Measurements from ENCODE around the gene KSR2. TPM values are rescaled to one million over a fixed set of nuclear protein-coding genes. Genes with fewer than 3 reads are reported as not detected.

Gene KSR2
- total and polyA plus RNA-seq, 10 of the 15 experiments (the other 5 are each of a cell fraction or from before 2014, with no cell fraction given): under 0.01 to 1.5 (median 0.01) TPM; not detected in 3

GRCh38 chr12:117563007-117563406, 405.8 kb downstream of the KSR2 start:
- ChIA-PET SMC1A (ENCODE audit: uncharacterized antibody, unreplicated experiment) (no interaction called here), CTCF (no interaction called here), RAD21 (ENCODE audit: unreplicated experiment) (no interaction called here), POLR2A (no interaction called here)
- in situ Hi-C loops (cut with MboI) (no loop called here), intact Hi-C loops (cut with micrococcal nuclease; ENCODE audit: unreplicated experiment) (no loop called here)
- no peaks in the 10 kb centered on the region for H3K36me3 ChIP-seq (ENCODE audit: control insufficient read depth in 2 of 2, insufficient read depth in 2 of 2, low read length in 1 of 2)
- H3K4me3 ChIP-seq: no peak overlapping the region
- no TSS peak for BruUV-seq (replicated peaks)
- no peaks in the 10 kb centered on the region for H4K20me1 ChIP-seq (ENCODE audit: control insufficient read depth, insufficient read depth)
- no peak overlapping the region for H3K9ac ChIP-seq (ENCODE audit: control insufficient read depth, insufficient read depth, low read length)
- TF ChIP-seq CREB1 (IDR thresholded peaks at IDR 0.05; ENCODE audit: low read depth) (no peak), TCF7 (IDR thresholded peaks at IDR 0.05; ENCODE audit: borderline replicate concordance) (no peak), PML (IDR thresholded peaks at IDR 0.05; ENCODE audit: low read length) (no peak)
- ATAC-seq (no peak), DNase-seq (ENCODE audit: low read depth, low spot score) (no peak), FAIRE-seq (no peak)
- 15% methylated on average over 5 of the region's 5 CpGs for WGBS (ENCODE audit: insufficient coverage, insufficient replicate concordance, low lambda C conversion rate, missing lambda C conversion rate)
- no peak overlapping the region for H3K4me2 ChIP-seq (ENCODE audit: control insufficient read depth, insufficient read depth)
- no peaks in the 10 kb centered on the region; a peak in 1 of 4 replicates for H3K27me3 ChIP-seq (replicated peaks in 1 of 2; ENCODE audit: control insufficient read depth in 2 of 2, insufficient read depth in 2 of 2, low read length in 1 of 2)
- H3K79me2 ChIP-seq (ENCODE audit: control insufficient read depth, insufficient read depth, low read length): no peaks in the 10 kb centered on the region
- H3K4me1 ChIP-seq (ENCODE audit: control insufficient read depth, insufficient read depth, low read length): peaks cover 2% of the 10 kb centered on the region; the same call in 1 of the 2 replicates
- no peak overlapping the region for H3K27ac ChIP-seq (ENCODE audit: control insufficient read depth, insufficient read depth)
- no peaks in the 10 kb centered on the region for H3K9me3 ChIP-seq (replicated peaks; ENCODE audit: control insufficient read depth, insufficient read depth, low read length)
- no peak overlapping the region for H2AFZ ChIP-seq (ENCODE audit: control insufficient read depth, low read depth, low read length)

GRCh38 chr12:117561990-117562389, 406.8 kb downstream of the KSR2 start:
- Histone ChIP-seq H3K9me3 (replicated peaks; ENCODE audit: control insufficient read depth, insufficient read depth, low read length) (no peaks in the 10 kb centered on the region), H2AFZ (ENCODE audit: control insufficient read depth, low read depth, low read length) (no peak overlapping the region), H3K4me2 (ENCODE audit: control insufficient read depth, insufficient read depth) (no peak overlapping the region), H3K4me1 (ENCODE audit: control insufficient read depth, insufficient read depth, low read length) (no peaks in the 10 kb centered on the region; the same call in 1 of the 2 replicates), H3K79me2 (ENCODE audit: control insufficient read depth, insufficient read depth, low read length) (no peaks in the 10 kb centered on the region), H3K9ac (ENCODE audit: control insufficient read depth, insufficient read depth, low read length) (no peak overlapping the region), H3K36me3 (ENCODE audit: control insufficient read depth in 2 of 2, insufficient read depth in 2 of 2, low read length in 1 of 2) (no peaks in the 10 kb centered on the region), H4K20me1 (ENCODE audit: control insufficient read depth, insufficient read depth) (no peaks in the 10 kb centered on the region), H3K27ac (ENCODE audit: control insufficient read depth, insufficient read depth) (no peak overlapping the region), H3K4me3 (no peak overlapping the region), H3K27me3 (replicated peaks in 1 of 2; ENCODE audit: control insufficient read depth in 2 of 2, insufficient read depth in 2 of 2, low read length in 1 of 2) (no peaks in the 10 kb centered on the region; a peak in 1 of 4 replicates)
- POLR2A ChIA-PET: no interaction called here
- DNase-seq (ENCODE audit: low read depth, low spot score) (no peak), ATAC-seq (no peak), FAIRE-seq (no peak)
- SMC1A ChIA-PET (ENCODE audit: uncharacterized antibody, unreplicated experiment): no interaction called here
- in situ Hi-C loops (cut with MboI) (no loop called here), intact Hi-C loops (cut with micrococcal nuclease; ENCODE audit: unreplicated experiment) (no loop called here)
- TF ChIP-seq DPF2 (IDR thresholded peaks at IDR 0.05): no peak
- TF ChIP-seq NFYB (IDR thresholded peaks at IDR 0.05; ENCODE audit: insufficient read depth, low read depth, low read length): no peak
- TF ChIP-seq TCF3 (IDR thresholded peaks at IDR 0.05; ENCODE audit: borderline replicate concordance, insufficient read depth, low read depth, low read length): no peak
- no peak for TF ChIP-seq IRF3 (IDR thresholded peaks at IDR 0.05)
- RAD21 ChIA-PET (ENCODE audit: unreplicated experiment): no interaction called here
- WGBS (ENCODE audit: insufficient coverage, insufficient replicate concordance, low lambda C conversion rate, missing lambda C conversion rate): 0% methylated on average over 2 of the region's 2 CpGs
- no TSS peak for BruUV-seq (replicated peaks)
- CTCF ChIA-PET: no interaction called here

Data from GM12878 (cell line).